ENCODE measurements around the gene HTR2A.

DNA sequence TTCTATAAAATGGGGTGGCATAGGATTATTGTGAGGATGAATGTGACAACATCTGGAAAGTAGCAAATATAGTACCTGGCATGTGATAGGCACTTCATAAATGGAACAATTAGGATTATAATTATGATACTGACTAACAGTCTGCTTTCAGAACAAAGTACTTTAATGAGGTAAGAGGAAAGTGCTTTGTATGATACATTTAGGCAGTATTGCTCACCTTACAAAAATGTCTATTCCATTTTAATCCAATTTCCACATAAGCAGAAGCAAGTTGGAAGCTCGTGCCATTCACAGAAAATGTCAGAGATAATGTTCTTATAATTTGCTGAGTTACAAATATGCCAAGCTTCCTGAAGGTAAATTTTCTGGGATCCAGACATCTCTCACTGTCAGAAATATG lies 16.9 kb upstream of the HTR2A start:
- TF ChIP-seq, protein P1, sequence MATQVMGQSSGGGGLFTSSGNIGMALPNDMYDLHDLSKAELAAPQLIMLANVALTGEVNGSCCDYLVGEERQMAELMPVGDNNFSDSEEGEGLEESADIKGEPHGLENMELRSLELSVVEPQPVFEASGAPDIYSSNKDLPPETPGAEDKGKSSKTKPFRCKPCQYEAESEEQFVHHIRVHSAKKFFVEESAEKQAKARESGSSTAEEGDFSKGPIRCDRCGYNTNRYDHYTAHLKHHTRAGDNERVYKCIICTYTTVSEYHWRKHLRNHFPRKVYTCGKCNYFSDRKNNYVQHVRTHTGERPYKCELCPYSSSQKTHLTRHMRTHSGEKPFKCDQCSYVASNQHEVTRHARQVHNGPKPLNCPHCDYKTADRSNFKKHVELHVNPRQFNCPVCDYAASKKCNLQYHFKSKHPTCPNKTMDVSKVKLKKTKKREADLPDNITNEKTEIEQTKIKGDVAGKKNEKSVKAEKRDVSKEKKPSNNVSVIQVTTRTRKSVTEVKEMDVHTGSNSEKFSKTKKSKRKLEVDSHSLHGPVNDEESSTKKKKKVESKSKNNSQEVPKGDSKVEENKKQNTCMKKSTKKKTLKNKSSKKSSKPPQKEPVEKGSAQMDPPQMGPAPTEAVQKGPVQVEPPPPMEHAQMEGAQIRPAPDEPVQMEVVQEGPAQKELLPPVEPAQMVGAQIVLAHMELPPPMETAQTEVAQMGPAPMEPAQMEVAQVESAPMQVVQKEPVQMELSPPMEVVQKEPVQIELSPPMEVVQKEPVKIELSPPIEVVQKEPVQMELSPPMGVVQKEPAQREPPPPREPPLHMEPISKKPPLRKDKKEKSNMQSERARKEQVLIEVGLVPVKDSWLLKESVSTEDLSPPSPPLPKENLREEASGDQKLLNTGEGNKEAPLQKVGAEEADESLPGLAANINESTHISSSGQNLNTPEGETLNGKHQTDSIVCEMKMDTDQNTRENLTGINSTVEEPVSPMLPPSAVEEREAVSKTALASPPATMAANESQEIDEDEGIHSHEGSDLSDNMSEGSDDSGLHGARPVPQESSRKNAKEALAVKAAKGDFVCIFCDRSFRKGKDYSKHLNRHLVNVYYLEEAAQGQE (IDR thresholded peaks at IDR 0.05; ENCODE audit: borderline replicate concordance), result no peak
- TF ChIP-seq EZH2 (IDR thresholded peaks at IDR 0.05; ENCODE audit: borderline replicate concordance, insufficient read depth, low read length, poor library complexity, severe bottlenecking) (no peak), EP300 (conservative IDR thresholded peaks at IDR 0.05; ENCODE audit: poor library complexity, severe bottlenecking) (peak; percentile 38), SMC3 (conservative IDR thresholded peaks at IDR 0.05; ENCODE audit: poor library complexity) (no peak)
- TF ChIP-seq, protein P2, sequence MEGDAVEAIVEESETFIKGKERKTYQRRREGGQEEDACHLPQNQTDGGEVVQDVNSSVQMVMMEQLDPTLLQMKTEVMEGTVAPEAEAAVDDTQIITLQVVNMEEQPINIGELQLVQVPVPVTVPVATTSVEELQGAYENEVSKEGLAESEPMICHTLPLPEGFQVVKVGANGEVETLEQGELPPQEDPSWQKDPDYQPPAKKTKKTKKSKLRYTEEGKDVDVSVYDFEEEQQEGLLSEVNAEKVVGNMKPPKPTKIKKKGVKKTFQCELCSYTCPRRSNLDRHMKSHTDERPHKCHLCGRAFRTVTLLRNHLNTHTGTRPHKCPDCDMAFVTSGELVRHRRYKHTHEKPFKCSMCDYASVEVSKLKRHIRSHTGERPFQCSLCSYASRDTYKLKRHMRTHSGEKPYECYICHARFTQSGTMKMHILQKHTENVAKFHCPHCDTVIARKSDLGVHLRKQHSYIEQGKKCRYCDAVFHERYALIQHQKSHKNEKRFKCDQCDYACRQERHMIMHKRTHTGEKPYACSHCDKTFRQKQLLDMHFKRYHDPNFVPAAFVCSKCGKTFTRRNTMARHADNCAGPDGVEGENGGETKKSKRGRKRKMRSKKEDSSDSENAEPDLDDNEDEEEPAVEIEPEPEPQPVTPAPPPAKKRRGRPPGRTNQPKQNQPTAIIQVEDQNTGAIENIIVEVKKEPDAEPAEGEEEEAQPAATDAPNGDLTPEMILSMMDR (IDR thresholded peaks at IDR 0.05; ENCODE audit: poor library complexity, severe bottlenecking), result no peak
